Activated effector memory CD4-positive, alpha-beta T cell treated with anti-CD3 and anti-CD28 coated beads, Interleukin-2, amount 50 U/mL, for 16 hours (primary cell): Measurements from ENCODE around the gene STK32C.

Source experiments
- DNase-seq: peaks from one replicate; pipeline ENCODE4 v3.0.0-alpha.2; 2020

STK32C gene

GRCh38 chr10:132206806-132207535 is 100.8 kb downstream of the STK32C start:
- DNase-seq, result no peak

- no peak for DNase-seq
These were observed 101.4 kb downstream of the STK32C start for GRCh38 chr10:132206377-132206745.

- DNase-seq, result no peak
These were observed 101.9 kb downstream of the STK32C start for GRCh38 chr10:132205650-132206376.

GRCh38 chr10:132204781-132205473 is 102.8 kb downstream of the STK32C start:
- no peak for DNase-seq

- no peak for DNase-seq
These were observed 103.5 kb downstream of the STK32C start for GRCh38 chr10:132204078-132204780.

GRCh38 chr10:132203256-132204077 is 104.3 kb downstream of the STK32C start:
- no peak for DNase-seq

GRCh38 chr10:132202070-132202970 is 105.4 kb downstream of the STK32C start:
- peak; percentile 61 for DNase-seq

- no peak for DNase-seq
These were observed 106.4 kb downstream of the STK32C start for GRCh38 chr10:132201111-132201969.

- DNase-seq, result no peak
These were observed 107.2 kb downstream of the STK32C start for GRCh38 chr10:132200344-132201110.

- no peak for DNase-seq
These were observed 107.9 kb downstream of the STK32C start for GRCh38 chr10:132199854-132200311.

GRCh38 chr10:132199268-132199853 is 108.4 kb downstream of the STK32C start:
- no peak for DNase-seq

- DNase-seq, result peak; percentile 54
These were observed 109.2 kb downstream of the STK32C start for GRCh38 chr10:132198381-132199181.

GRCh38 chr10:132198068-132198370 is 109.7 kb downstream of the STK32C start:
- DNase-seq, result no peak

GRCh38 chr10:132197271-132198067 is 110.3 kb downstream of the STK32C start:
- no peak for DNase-seq

GRCh38 chr10:132196178-132197113 is 111.3 kb downstream of the STK32C start:
- no peak for DNase-seq
